ENCODE results near the gene KRTAP10-6. TPM values are rescaled to one million over a fixed set of nuclear protein-coding genes. Genes with fewer than 3 reads are reported as not detected.

The KRTAP10-6 gene
- total and polyA plus RNA-seq, 2 of the 8 experiments (the other 6 are each of a cell fraction or from before 2014, with no cell fraction given), result 0.12 TPM; not detected in 1

- Histone ChIP-seq H3K79me2 (ENCODE audit: control insufficient read depth in 1 of 2, insufficient read depth in 2 of 2, low read length in 2 of 2) (no peaks in the 10 kb centered on the region), H2BK120ac (replicated peaks; ENCODE audit: low read depth, low read length) (no peak overlapping the region), H2BK5ac (ENCODE audit: low read depth, low read length) (no peak overlapping the region), H4K20me1 (replicated peaks in 1 of 2; ENCODE audit: control insufficient read depth in 1 of 2, insufficient read depth in 2 of 2, low read length in 2 of 2) (no peaks in the 10 kb centered on the region), H3K4me3 (ENCODE audit: extremely low read depth in 1 of 4, insufficient read depth in 2 of 4, low read depth in 3 of 4, low read length in 4 of 4) (no peak overlapping the region), H3K9me3 (ENCODE audit: insufficient read depth in 2 of 2, low read depth in 1 of 2, low read length in 1 of 2) (peaks cover 16 to 18% of the 10 kb centered on the region in 2 experiments), H2AK5ac (ENCODE audit: low read depth, low read length) (no peak overlapping the region), H3K27me3 (replicated peaks in 1 of 4; ENCODE audit: control insufficient read depth in 3 of 4, extremely low read depth in 1 of 4, insufficient read depth in 3 of 4, low read length in 3 of 4) (no peaks in the 10 kb centered on the region), H3K36me3 (ENCODE audit: control insufficient read depth in 2 of 4, insufficient read depth in 4 of 4, low read length in 3 of 4) (no peaks in the 10 kb centered on the region), H3K4me1 (replicated peaks in 1 of 4; ENCODE audit: control insufficient read depth in 3 of 4, insufficient read depth in 4 of 4, low read length in 3 of 4) (no peaks in the 10 kb centered on the region; a peak in 1 of 7 replicates), H3K9ac (replicated peaks in 1 of 4; ENCODE audit: extremely low read depth in 1 of 4, low read depth in 3 of 4, low read length in 3 of 4) (no peak overlapping the region; a peak in 1 of 7 replicates), H4K91ac (replicated peaks; ENCODE audit: insufficient read length, low read length) (no peak overlapping the region), H3K4ac (replicated peaks; ENCODE audit: insufficient read length, low read depth, low read length) (no peak overlapping the region), H3K14ac (ENCODE audit: insufficient read length) (no peak overlapping the region), H2BK20ac (ENCODE audit: low read length) (no peak overlapping the region), H2AFZ (ENCODE audit: low read length) (no peak overlapping the region), H4K5ac (ENCODE audit: insufficient read length, low read depth, low read length) (no peak overlapping the region), H4K8ac (ENCODE audit: extremely low read depth, insufficient read depth, low read length) (no peak overlapping the region), H3K23me2 (ENCODE audit: low read depth, low read length) (no peaks in the 10 kb centered on the region), H2BK15ac (ENCODE audit: low read length) (no peak overlapping the region), H3K23ac (ENCODE audit: insufficient read length) (no peak overlapping the region), H2BK12ac (ENCODE audit: low read depth, low read length) (no peak overlapping the region), H3K27ac (ENCODE audit: low read depth, low read length) (no peak overlapping the region), H3K18ac (ENCODE audit: extremely low read depth, low read length) (no peak overlapping the region), H3K79me1 (ENCODE audit: low read depth, low read length) (no peaks in the 10 kb centered on the region), H3K56ac (replicated peaks; ENCODE audit: insufficient read length, low read depth, low read length) (no peak overlapping the region), H3K4me2 (ENCODE audit: insufficient read depth in 1 of 2, low read depth in 2 of 2, low read length in 2 of 2) (no peak overlapping the region; a peak in 1 of 4 replicates)
- FAIRE-seq, result no peak
- ChIA-PET CTCF (ENCODE audit: partially characterized antibody) (interaction anchor here (0.9 to 2.5 kb wide), 4 partner anchors 7 to 75 kb away, joined by 3 to 9 read pairs (median 4); no protein-coding TSS in a partner anchor), POLR2A (ENCODE audit: partially characterized antibody) (no interaction called here)
- no peak for TF ChIP-seq TAF1 (IDR thresholded peaks at IDR 0.05; ENCODE audit: low read depth, low read length)
- no peak for TF ChIP-seq MAFK (IDR thresholded peaks at IDR 0.05; ENCODE audit: low read depth, low read length)
- TF ChIP-seq YY1 (IDR thresholded peaks at IDR 0.05; ENCODE audit: low read depth, low read length), result no peak
- no peak for TF ChIP-seq ATF2 (IDR thresholded peaks at IDR 0.05; ENCODE audit: low read length)
- no peak for TF ChIP-seq KDM1A (IDR thresholded peaks at IDR 0.05; ENCODE audit: borderline replicate concordance, low read length)
- no peak for TF ChIP-seq CEBPB (IDR thresholded peaks at IDR 0.05; ENCODE audit: low read depth, low read length)
- TF ChIP-seq SRF (IDR thresholded peaks at IDR 0.05; ENCODE audit: low read depth, low read length), result no peak
- TF ChIP-seq FOSL1 (IDR thresholded peaks at IDR 0.05; ENCODE audit: insufficient read depth, low read depth, low read length), result no peak
- no peak for TF ChIP-seq ASH2L (IDR thresholded peaks at IDR 0.05; ENCODE audit: low read length)
- TF ChIP-seq BCL11A (IDR thresholded peaks at IDR 0.05; ENCODE audit: low read depth in 2 of 2, low read length in 2 of 2), result no peak
- no peak for TF ChIP-seq RNF2 (IDR thresholded peaks at IDR 0.05; ENCODE audit: borderline replicate concordance, low read depth, low read length, missing control alignments, poor library complexity, severe bottlenecking)
- TF ChIP-seq POLR2AphosphoS5 (IDR thresholded peaks at IDR 0.05; ENCODE audit: low read depth, low read length), result no peak
- TF ChIP-seq RXRA (IDR thresholded peaks at IDR 0.05; ENCODE audit: insufficient read depth, low read depth, low read length), result no peak
- DNase-seq (ENCODE audit: low read depth in 1 of 2, low spot score in 2 of 2), result peak in 1 of 2 experiments; percentile 32
- WGBS, 2 experiments (ENCODE audit: extremely low coverage in 1 of 2, insufficient coverage in 1 of 2, insufficient read length in 1 of 2, insufficient replicate concordance in 2 of 2, low coverage in 1 of 2, low lambda C conversion rate in 2 of 2, missing lambda C conversion rate in 1 of 2), result 89% methylated on average over 10 of the region's 10 CpGs; no CpG with 5 or more reads in 1 of the 2 experiments
Measured at GRCh38 chr21:44626262-44626661, 34.0 kb upstream of the KRTAP10-6 start.
